ENCODE results near the gene ADAMTS8.

- TF ChIP-seq YY1 (IDR thresholded peaks at IDR 0.05; ENCODE audit: insufficient read depth, insufficient read length) (no peak), ZNF274 (IDR thresholded peaks at IDR 0.05; ENCODE audit: low read depth, low read length) (no peak), SUZ12 (IDR thresholded peaks at IDR 0.05; ENCODE audit: extremely low read depth, insufficient read depth, insufficient read length) (no peak)
Observed at GRCh38 chr11:130429983-130430382, 1.6 kb upstream of the ADAMTS8 start.
